Prostate gland (tissue), 2 donors: Measurements from ENCODE around the gene ING1.

Source experiments
- CTCF ChIP-seq, 4 experiments: fragments of 200-600 bp in 2 of 4; fragments of 450-650 bp in 2 of 4; sonication (generic) in 2 of 4; IDR thresholded peaks; 1 replicate in 3 of 4; 2 replicates in 1 of 4; pipeline ENCODE4 v1.5.1; 2016 to 2019; ENCODE audit warnings: antibody characterized with exemption in 4 of 4, mild to moderate bottlenecking in 2 of 4, moderate library complexity in 2 of 4
- POLR2A ChIP-seq: fragments of 450-650 bp; IDR thresholded peaks from one replicate; pipeline ENCODE4 v1.6.1; 2016; ENCODE audit warnings: antibody characterized with exemption, mild to moderate bottlenecking
- POLR2AphosphoS5 ChIP-seq: sonication (generic); formaldehyde crosslinking; IDR thresholded peaks from one replicate; pipeline ENCODE4 v1.6.1; 2017; ENCODE audit warnings: antibody characterized with exemption

DNA sequence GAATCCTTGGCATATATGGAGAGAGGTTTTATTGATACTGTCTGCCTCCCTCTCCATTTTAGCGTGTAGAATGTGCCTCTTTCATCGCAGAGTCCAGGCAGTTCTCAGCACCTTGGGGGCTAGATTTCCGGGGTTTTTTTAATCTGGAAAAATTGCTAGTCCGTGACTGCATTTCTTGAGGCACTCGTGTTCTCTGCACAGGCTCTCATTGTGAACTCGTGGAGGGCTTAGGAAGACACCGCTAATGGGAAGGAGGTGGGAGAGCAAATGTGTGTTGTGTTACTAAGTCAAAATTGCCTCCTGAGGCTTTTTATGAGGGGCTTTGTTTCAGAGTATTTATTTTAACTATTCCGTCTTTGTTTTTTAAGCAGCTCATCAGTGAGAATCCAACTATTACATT, 10.1 kb downstream of the ING1 start:
- TF ChIP-seq CTCF (IDR thresholded peaks at IDR 0.05), result no peak
- TF ChIP-seq POLR2A, result no peak
- TF ChIP-seq POLR2AphosphoS5, result no peak
